GM23338 (cell line): Measurements from ENCODE around the gene RNF41. TPM values are rescaled to one million over a fixed set of nuclear protein-coding genes. Genes with fewer than 3 reads are reported as not detected.
"Not testable (repeated sequence)": the region's sequence is repeated elsewhere in the genome, so short reads cannot be mapped to it uniquely, and the experiment has no call there.

Experiments
- ATAC-seq: fragments of 200-7000 bp; cut with Tn5 transposase; 3 replicates; pipeline ENCODE4 v1.9.1; 2020
- DNase-seq: peaks from one replicate; pipeline ENCODE4 v3.0.0-alpha.2; 2015; ENCODE audit warnings: low spot score
- H2AFZ ChIP-seq: fragments of 200-600 bp; sonication (generic); 2 replicates; pipeline ENCODE4 v1.8.0; 2016; ENCODE audit warnings: antibody characterized with exemption, mild to moderate bottlenecking, moderate library complexity
- H3F3A ChIP-seq: fragments of 200-600 bp; sonication (generic); replicated peaks from 2 replicates; pipeline ENCODE4 v1.8.0; 2017; ENCODE audit warnings: antibody characterized with exemption, mixed run types, low read depth
- H3K27ac ChIP-seq: fragments of 200-600 bp; sonication (generic); 2 replicates; pipeline ENCODE4 v1.6.1; 2016; ENCODE audit warnings: low read depth
- H3K27me3 ChIP-seq: fragments of 200-600 bp; sonication (generic); 2 replicates; pipeline ENCODE4 v1.8.0; 2016; ENCODE audit warnings: mild to moderate bottlenecking, mixed run types, moderate library complexity; ENCODE audit not compliant: insufficient read depth
- H3K36me3 ChIP-seq: fragments of 200-600 bp; sonication (generic); 2 replicates; pipeline ENCODE4 v1.8.0; 2016; ENCODE audit warnings: mild to moderate bottlenecking; ENCODE audit not compliant: insufficient read depth
- H3K4me1 ChIP-seq: fragments of 200-600 bp; sonication (generic); 2 replicates; pipeline ENCODE4 v1.8.0; 2016; ENCODE audit warnings: mild to moderate bottlenecking, moderate library complexity; ENCODE audit not compliant: insufficient read depth
- H3K4me2 ChIP-seq: fragments of 200-600 bp; sonication (generic); 2 replicates; pipeline ENCODE4 v1.7.1; 2017; ENCODE audit warnings: mixed run types
- H3K4me3 ChIP-seq: fragments of 200-600 bp; sonication (generic); 2 replicates; pipeline ENCODE4 v1.6.1; 2016; ENCODE audit warnings: mixed run types
- H3K79me2 ChIP-seq: fragments of 200-600 bp; sonication (generic); replicated peaks from 2 replicates; pipeline ENCODE4 v1.8.0; 2017; ENCODE audit warnings: mild to moderate bottlenecking; ENCODE audit not compliant: insufficient read depth
- H3K9me2 ChIP-seq: fragments of 200-600 bp; sonication (generic); 2 replicates; pipeline ENCODE4 v1.8.0; 2017; ENCODE audit not compliant: insufficient read depth
- H4K20me1 ChIP-seq: fragments of 200-600 bp; sonication (generic); replicated peaks from 2 replicates; pipeline ENCODE4 v1.8.0; 2017; ENCODE audit warnings: mild to moderate bottlenecking; ENCODE audit not compliant: insufficient read depth
- H3K27ac Mint-ChIP-seq: 2 replicates; pipeline ENCODE4 v1.8.0; 2020; ENCODE audit warnings: inconsistent platforms, mild to moderate bottlenecking, moderate library complexity, mixed read lengths
- H3K27me3 Mint-ChIP-seq: 3 replicates; pipeline ENCODE4 v1.8.0; 2022; ENCODE audit warnings: low read depth, mild to moderate bottlenecking, moderate library complexity, mixed read lengths, inconsistent platforms; ENCODE audit not compliant: insufficient read depth, poor library complexity
- H3K36me3 Mint-ChIP-seq: 3 replicates; pipeline ENCODE4 v1.8.0; 2021; ENCODE audit warnings: low read depth, mild to moderate bottlenecking, inconsistent platforms, moderate library complexity, mixed read lengths
- H3K4me1 Mint-ChIP-seq: 3 replicates; pipeline ENCODE4 v1.8.0; 2020; ENCODE audit warnings: mild to moderate bottlenecking, inconsistent platforms, mixed read lengths
- H3K4me3 Mint-ChIP-seq: 3 replicates; pipeline ENCODE4 v1.8.0; 2021; ENCODE audit warnings: moderate library complexity, mild to moderate bottlenecking, inconsistent platforms, mixed read lengths
- H3K9me3 Mint-ChIP-seq: 3 replicates; pipeline ENCODE4 v1.8.0; 2020; ENCODE audit warnings: moderate library complexity, mild to moderate bottlenecking, inconsistent platforms, mixed read lengths
- CREB1 ChIP-seq: fragments of 250-450 bp; sonication (Bioruptor Pico); IDR thresholded peaks from 2 replicates; pipeline ENCODE4 v1.5.0; 2020; ENCODE audit warnings: low read depth, mild to moderate bottlenecking, moderate library complexity
- CTCF ChIP-seq, 2 experiments: fragments of 200-600 bp in 1 of 2; sonication (generic) in 1 of 2; conservative IDR thresholded peaks; 2 replicates each; pipeline versions ENCODE4 v1.5.1 to v1.6.1; 2016 to 2017; ENCODE audit warnings: antibody characterized with exemption in 2 of 2, low read depth in 2 of 2, mild to moderate bottlenecking in 2 of 2, moderate library complexity in 1 of 2
- JUNB ChIP-seq: IDR thresholded peaks from one replicate; pipeline ENCODE4 v1.6.1; 2016; ENCODE audit warnings: antibody characterized with exemption; ENCODE audit not compliant: unreplicated experiment
- POLR2AphosphoS5 ChIP-seq: IDR thresholded peaks from 2 replicates; pipeline ENCODE4 v1.6.1; 2016; ENCODE audit warnings: antibody characterized with exemption, low read depth
- STAT1 ChIP-seq: IDR thresholded peaks from one replicate; pipeline ENCODE4 v1.6.1; 2016; ENCODE audit warnings: antibody characterized with exemption; ENCODE audit not compliant: unreplicated experiment
- ZNF114 ChIP-seq: fragments of 250-450 bp; sonication (Bioruptor Pico); IDR thresholded peaks from 2 replicates; pipeline ENCODE4 v1.5.0; 2020; ENCODE audit warnings: mild to moderate bottlenecking, moderate library complexity
- polyA plus RNA-seq: library from polyadenylated mRNA; unstranded; fragments of >200 nt; fragmentation: Nextera tagmentation; extraction: Ambion mirVana; gene quantifications from 2 replicates; pipeline ENCODE4 v1.2.1, GENCODE V29; 2016
- total RNA-seq: library from RNA; depleted of rRNA; stranded (reverse); fragments of >200 nt; shearing (Covaris generic); gene quantifications from 2 replicates; pipeline ENCODE4 v1.2.3, GENCODE V29; 2014

RNF41 gene
- total and polyA plus RNA-seq, 2 experiments from 2014 or later: 15.3 to 77.1 TPM

DNA sequence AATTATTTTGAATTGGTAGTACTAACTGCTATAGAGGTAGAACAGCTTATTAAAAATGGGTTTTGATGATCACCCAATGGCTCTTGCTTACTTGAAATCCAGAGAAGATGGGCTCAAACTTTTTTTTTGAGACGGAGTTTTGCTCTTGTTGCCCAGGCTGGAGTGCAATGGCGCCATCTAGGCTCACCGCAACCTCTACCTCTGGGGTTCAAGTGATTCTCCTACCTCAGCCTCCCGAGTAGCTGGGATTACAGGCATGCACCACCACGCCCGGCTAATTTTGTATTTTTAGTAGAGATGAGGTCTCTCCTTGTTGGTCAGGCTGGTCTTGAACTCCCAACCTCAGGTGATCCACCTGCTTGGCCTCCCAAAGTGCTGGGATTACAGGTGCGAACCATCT is 41.2 kb upstream of the RNF41 start:
- Mint-ChIP-seq H3K4me1 (peaks cover 13% of the 10 kb centered on the region), H3K27me3 (peaks cover 31% of the 10 kb centered on the region)
- H3K4me2 ChIP-seq, H3K9me3 Mint-ChIP-seq, H3K79me2 ChIP-seq, H3K27ac Mint-ChIP-seq, H3K36me3 ChIP-seq, H3K9me2 ChIP-seq, H3K36me3 Mint-ChIP-seq, H3K4me3 ChIP-seq, ATAC-seq, H2AFZ ChIP-seq, H3K27ac ChIP-seq, H3K4me3 Mint-ChIP-seq, H3K27me3 ChIP-seq, H4K20me1 ChIP-seq, DNase-seq: not testable (repeated sequence)
- peak; percentile 45 to 62 for TF ChIP-seq CTCF (conservative IDR thresholded peaks at IDR 0.05; ENCODE audit: low read depth in 2 of 2)
- Histone ChIP-seq H3F3A (peaks cover 19% of the 10 kb centered on the region), H3K4me1 (peaks cover 11% of the 10 kb centered on the region)

DNA sequence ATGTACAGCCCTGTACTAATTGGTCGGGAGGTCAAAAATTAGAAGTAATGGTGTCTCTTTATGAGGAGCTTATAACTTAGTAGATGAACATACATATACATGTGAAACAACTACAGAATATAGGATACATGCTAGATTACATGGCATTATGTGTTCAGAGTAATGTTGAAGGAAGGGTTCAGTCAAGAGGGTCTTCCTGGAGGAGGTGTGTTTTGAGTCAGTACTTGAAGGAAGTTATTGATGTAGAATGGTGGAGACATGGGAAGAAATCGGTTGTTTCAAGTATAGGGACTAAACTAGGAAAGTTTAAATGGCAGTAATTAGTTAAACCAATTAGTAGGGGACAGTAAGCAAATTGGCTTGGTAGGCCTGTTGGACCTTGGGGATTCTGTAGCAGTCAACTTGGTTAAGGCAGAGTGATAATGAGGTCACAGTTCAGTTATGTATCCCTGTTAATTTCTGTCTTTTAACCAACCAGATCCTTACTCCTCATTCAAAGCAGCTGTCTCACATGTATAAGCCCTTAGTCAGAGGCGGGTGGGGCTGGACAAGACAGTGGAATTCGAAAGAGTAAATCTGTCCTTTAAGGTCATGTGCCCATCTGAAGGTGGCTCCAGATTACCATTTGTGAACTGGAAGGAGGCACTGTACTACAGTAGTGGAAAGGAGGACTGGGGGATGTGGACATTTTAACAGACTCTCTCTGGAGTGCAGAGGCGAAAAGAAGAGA is 39.9 kb upstream of the RNF41 start:
- Histone ChIP-seq H3K9me2 (no peaks in the 10 kb centered on the region), H4K20me1 (peaks cover 3% of the 10 kb centered on the region), H3K36me3 (0 out of 2 replicates have a peak, but pooled peaks cover 3% of the 10 kb centered on the region), H3K27me3 (no peaks in the 10 kb centered on the region), H3K4me2 (no peak overlapping the region), H3F3A (peaks cover 21% of the 10 kb centered on the region), H3K4me1 (peaks cover 16% of the 10 kb centered on the region), H3K79me2 (peaks cover 10% of the 10 kb centered on the region; the same call in 1 of the 2 replicates), H2AFZ (no peak overlapping the region), H3K27ac (no peak overlapping the region), H3K4me3 (no peak overlapping the region)
- Mint-ChIP-seq H3K27me3 (peaks cover 30% of the 10 kb centered on the region), H3K9me3 (no peaks in the 10 kb centered on the region; the same call in 1 of the 3 replicates), H3K36me3 (0 out of 3 replicates have a peak, but pooled peaks cover 2% of the 10 kb centered on the region), H3K4me1 (peaks cover 15% of the 10 kb centered on the region), H3K27ac (no peak overlapping the region), H3K4me3 (no peak overlapping the region)
- no peak for TF ChIP-seq CREB1 (CRISPR knock-in tag)
- no peak for TF ChIP-seq JUNB
- no peak for TF ChIP-seq POLR2AphosphoS5
- ATAC-seq: no peak
- no peak for DNase-seq

GRCh38 chr12:56260921-56261320 is 39.2 kb upstream of the RNF41 start:
- Histone ChIP-seq H3K27ac (no peak overlapping the region), H3K4me1 (peaks cover 17% of the 10 kb centered on the region), H3K27me3 (no peaks in the 10 kb centered on the region), H3F3A (peaks cover 19% of the 10 kb centered on the region), H2AFZ (no peak overlapping the region), H4K20me1 (peaks cover 10% of the 10 kb centered on the region), H3K4me3 (no peak overlapping the region), H3K79me2 (peaks cover 13% of the 10 kb centered on the region; the same call in 1 of the 2 replicates), H3K4me2 (no peak overlapping the region), H3K36me3 (peaks cover 10% of the 10 kb centered on the region; the same call in 1 of the 2 replicates), H3K9me2 (no peaks in the 10 kb centered on the region)
- H3K4me1 Mint-ChIP-seq: peaks cover 18% of the 10 kb centered on the region
- peaks cover 8% of the 10 kb centered on the region for H3K36me3 Mint-ChIP-seq
- no peaks in the 10 kb centered on the region; the same call in 1 of the 3 replicates for H3K9me3 Mint-ChIP-seq
- no peak overlapping the region for H3K4me3 Mint-ChIP-seq
- no peak for TF ChIP-seq ZNF114 (CRISPR knock-in tag)
- TF ChIP-seq JUNB: no peak
- TF ChIP-seq CTCF (conservative IDR thresholded peaks at IDR 0.05; ENCODE audit: low read depth in 2 of 2): no peak
- TF ChIP-seq CREB1 (CRISPR knock-in tag): no peak
- TF ChIP-seq STAT1: no peak
- H3K27me3 Mint-ChIP-seq: peaks cover 25% of the 10 kb centered on the region
- H3K27ac Mint-ChIP-seq: no peak overlapping the region
- no peak for ATAC-seq
- no peak for DNase-seq
